NCI-H2227 treated with DMSO at 0.1 percent for 48 hours (cell line): ENCODE measurements around the gene ASPDH.
A peak's percentile ranks its signal among the peaks of the same experiment; 100 is the strongest.

ENCODE experiments used
- DNase-seq: peaks from one replicate; lab custom pipeline; 2025; lab: John Stamatoyannopoulos, UW

ASPDH gene

DNA sequence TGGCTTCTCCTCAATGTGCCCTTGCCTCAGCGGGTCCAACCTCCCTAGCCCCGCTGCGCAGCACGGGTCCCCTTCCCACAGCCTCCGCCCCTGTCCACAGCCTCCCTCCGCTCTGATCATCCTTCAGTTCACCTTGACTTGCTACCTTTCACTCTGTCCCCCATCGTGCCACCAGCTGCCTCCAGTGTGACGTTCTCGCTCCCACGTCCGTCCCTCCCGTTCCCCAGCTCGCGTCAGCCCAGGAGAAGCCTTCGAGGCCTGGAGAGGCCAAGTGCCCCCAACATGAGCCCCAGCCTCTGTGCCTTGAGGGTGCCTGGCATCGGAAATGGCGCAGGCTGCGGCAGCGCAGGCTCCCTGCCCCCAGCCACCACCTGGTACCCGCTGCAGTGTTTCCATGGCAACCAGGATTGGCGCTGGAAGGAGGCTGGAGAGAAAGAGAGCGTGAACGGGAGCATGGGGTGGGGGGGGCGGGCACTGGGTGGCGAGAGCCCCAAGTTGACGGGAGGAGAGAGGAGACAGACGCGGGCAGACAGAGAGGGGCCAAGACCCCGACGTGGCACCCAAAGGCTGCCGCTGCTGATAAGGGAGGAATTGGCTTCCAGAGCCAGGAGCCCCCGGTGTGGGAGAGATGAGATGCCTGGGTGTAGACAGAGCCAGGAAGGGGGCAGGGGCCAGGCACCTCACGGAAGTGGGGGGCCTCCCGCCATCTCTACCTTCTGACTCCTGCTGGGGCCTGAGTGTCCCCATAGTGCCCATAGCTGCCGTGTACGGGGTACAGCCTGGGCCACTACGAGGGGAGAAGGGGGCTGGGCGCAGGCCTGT lies 844 bp upstream of the ASPDH start:
- peak; percentile 67 for DNase-seq

GRCh38 chr19:50512999-50513745 lies 541 bp downstream of the ASPDH start:
- no peak for DNase-seq

GRCh38 chr19:50512112-50512998 lies 1.4 kb downstream of the ASPDH start:
- DNase-seq, result no peak

GRCh38 chr19:50511069-50511822 lies 2.5 kb downstream of the ASPDH start, which contains the start of gene JOSD2:
TSS of gene JOSD2 (minus strand) at chr19:50511191. CDS start at chr19:50510431, 760 bp downstream.
- peak; percentile 94 for DNase-seq

- DNase-seq, result peak; percentile 94
Observed at GRCh38 chr19:50510700-50511068, 3.0 kb downstream of the ASPDH start.

- no peak for DNase-seq
Observed at GRCh38 chr19:50510121-50510670, 3.5 kb downstream of the ASPDH start.

GRCh38 chr19:50509366-50509765 lies 4.3 kb downstream of the ASPDH start:
- no peak for DNase-seq

- no peak for DNase-seq
Observed at GRCh38 chr19:50508843-50509190, 4.9 kb downstream of the ASPDH start.

DNA sequence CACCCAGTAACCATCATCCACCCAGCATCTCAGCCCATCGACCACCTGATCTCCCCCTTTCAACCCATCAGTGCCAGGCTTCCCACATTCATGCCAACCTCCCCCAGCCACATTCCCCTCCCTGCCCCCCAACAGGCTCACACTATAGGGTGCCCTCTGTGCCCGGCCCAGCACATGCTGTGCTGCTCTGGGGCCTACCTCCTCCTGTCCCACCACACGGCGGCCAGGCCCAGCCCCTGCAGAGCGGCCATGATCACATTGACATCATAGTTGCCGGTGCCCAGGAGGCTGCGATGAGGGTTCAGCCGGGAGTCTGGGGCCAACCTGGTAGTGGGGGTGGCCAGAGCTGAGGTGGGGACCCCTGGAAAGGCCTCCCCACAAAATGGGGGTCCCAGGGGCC lies 6.3 kb downstream of the ASPDH start:
- DNase-seq, result no peak

- DNase-seq, result no peak
Observed at GRCh38 chr19:50506700-50507099, 7.0 kb downstream of the ASPDH start.

GRCh38 chr19:50505856-50506611 lies 7.7 kb downstream of the ASPDH start:
- DNase-seq, result no peak

- DNase-seq, result no peak
Observed at GRCh38 chr19:50501568-50502475, 11.9 kb downstream of the ASPDH start.

- no peak for DNase-seq
Observed at GRCh38 chr19:50501186-50501567, 12.5 kb downstream of the ASPDH start.

DNA sequence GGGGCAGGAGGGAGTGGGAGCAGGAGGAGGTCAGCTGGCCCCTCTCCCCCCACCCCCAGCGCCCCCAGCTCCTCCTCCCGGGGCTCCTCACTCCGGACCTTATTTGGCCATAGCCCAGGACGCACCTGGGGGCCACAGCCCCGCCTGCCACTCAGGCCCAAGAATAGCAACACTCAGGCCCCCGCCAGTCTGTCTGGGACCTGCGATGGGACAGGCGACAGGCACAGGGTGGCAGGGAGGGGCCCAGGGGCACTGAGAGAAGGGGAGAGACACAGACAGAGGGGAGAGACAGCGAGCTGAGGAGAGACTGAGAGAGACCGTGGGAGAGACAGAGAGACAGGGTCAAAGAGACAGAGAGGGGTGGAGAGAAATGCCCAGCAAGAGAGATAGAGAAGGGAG lies 13.0 kb downstream of the ASPDH start:
- no peak for DNase-seq

DNA sequence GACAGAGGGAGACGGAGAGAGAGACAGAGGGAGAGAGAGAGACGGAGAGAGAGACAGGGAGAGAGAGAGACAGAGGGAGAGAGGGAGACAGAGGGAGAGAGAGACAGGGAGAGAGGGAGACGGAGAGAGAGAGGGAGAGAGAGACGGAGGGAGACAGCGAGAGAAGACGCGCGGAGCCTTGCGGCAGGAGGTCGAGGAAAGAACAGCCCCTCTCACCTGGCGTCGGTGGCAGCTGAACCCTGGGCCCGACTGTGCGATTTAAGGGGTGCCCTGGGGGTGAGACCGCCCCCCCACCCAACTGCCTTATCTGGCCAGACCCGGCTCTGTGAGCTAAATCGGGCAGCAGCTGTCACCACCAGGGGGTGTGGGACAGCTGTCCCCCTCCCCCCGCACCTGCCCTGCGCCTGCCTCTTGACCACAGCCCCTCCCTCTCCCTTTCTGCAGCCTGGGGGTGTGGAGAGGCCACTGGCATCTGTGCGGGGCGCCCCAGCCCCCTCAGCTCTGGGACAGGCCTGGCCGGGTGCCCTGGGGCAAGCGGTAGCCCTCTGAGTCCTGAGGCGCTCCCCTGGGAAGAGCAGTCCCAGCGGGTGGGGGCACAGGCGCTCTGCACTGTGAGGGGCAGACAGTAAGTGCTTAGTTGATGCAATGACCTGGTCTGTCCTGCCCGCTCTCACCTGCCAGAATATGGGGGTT lies 13.5 kb downstream of the ASPDH start:
- DNase-seq, result no peak

GRCh38 chr19:50498219-50499056 lies 15.3 kb downstream of the ASPDH start:
- no peak for DNase-seq

- no peak for DNase-seq
Observed at GRCh38 chr19:50497022-50497405, 16.7 kb downstream of the ASPDH start.
